ENCODE measurements around the gene BBS12. TPM values are rescaled to one million over a fixed set of nuclear protein-coding genes. Genes with fewer than 3 reads are reported as not detected.

Gene BBS12
- total and polyA plus RNA-seq, 9 of the 15 experiments (the other 6 are each of a cell fraction or from before 2014, with no cell fraction given): 2.7 to 6.5 (median 3.3) TPM

DNA sequence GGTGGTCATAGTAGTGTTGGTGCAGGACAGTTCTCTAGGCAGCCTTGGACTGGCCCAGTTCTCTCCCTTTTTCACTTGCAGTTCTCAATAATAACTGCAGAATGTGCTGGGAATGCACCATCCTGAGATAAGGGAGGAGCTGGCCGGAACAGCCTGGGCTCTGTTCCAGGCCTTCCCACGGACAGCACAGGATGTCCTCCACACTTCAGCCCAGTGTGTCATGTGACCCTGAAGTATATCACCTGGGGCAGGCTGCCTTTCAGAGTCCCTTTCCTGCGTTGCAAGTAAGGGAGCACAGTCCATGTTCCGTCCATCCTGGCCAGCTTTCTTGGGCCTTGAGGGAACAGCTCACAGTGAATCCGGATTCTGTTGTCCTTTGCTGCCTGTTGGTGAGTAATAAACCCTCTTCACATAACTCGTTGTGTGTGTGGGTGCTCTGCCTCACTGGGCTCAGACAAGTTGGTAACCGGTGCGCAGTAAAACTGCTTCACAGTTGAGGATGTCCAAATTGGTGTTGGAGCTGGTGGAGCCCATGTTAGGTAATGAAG, 32.3 kb upstream of the BBS12 start (continued):
- TF ChIP-seq, protein P1, sequence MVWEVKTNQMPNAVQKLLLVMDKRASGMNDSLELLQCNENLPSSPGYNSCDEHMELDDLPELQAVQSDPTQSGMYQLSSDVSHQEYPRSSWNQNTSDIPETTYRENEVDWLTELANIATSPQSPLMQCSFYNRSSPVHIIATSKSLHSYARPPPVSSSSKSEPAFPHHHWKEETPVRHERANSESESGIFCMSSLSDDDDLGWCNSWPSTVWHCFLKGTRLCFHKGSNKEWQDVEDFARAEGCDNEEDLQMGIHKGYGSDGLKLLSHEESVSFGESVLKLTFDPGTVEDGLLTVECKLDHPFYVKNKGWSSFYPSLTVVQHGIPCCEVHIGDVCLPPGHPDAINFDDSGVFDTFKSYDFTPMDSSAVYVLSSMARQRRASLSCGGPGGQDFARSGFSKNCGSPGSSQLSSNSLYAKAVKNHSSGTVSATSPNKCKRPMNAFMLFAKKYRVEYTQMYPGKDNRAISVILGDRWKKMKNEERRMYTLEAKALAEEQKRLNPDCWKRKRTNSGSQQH (CRISPR knock-in tag; IDR thresholded peaks at IDR 0.05): no peak
- TF ChIP-seq RBM17 (IDR thresholded peaks at IDR 0.05; ENCODE audit: borderline replicate concordance, low read depth, low read length) (no peak), ZNF830 (CRISPR knock-in tag; IDR thresholded peaks at IDR 0.05) (no peak), SLC30A9 (CRISPR knock-in tag; IDR thresholded peaks at IDR 0.05) (no peak), ZNF263 (CRISPR knock-in tag; IDR thresholded peaks at IDR 0.05; ENCODE audit: borderline replicate concordance) (peak; percentile 77; the same call in 1 of the 2 replicates), KLF6 (CRISPR knock-in tag; IDR thresholded peaks at IDR 0.05; ENCODE audit: borderline replicate concordance) (no peak), CSDE1 (IDR thresholded peaks at IDR 0.05) (no peak), GTF2E2 (tag; IDR thresholded peaks at IDR 0.05) (no peak), ZNF347 (CRISPR knock-in tag; IDR thresholded peaks at IDR 0.05; ENCODE audit: low read depth) (no peak), NFE2L1 (tag; IDR thresholded peaks at IDR 0.05; ENCODE audit: borderline replicate concordance, low read depth) (no peak), ZKSCAN1 (IDR thresholded peaks at IDR 0.05; ENCODE audit: low read depth, low read length) (no peak), HLTF (IDR thresholded peaks at IDR 0.05) (no peak), ZNF23 (CRISPR knock-in tag; IDR thresholded peaks at IDR 0.05) (no peak)
- TF ChIP-seq, protein P2, sequence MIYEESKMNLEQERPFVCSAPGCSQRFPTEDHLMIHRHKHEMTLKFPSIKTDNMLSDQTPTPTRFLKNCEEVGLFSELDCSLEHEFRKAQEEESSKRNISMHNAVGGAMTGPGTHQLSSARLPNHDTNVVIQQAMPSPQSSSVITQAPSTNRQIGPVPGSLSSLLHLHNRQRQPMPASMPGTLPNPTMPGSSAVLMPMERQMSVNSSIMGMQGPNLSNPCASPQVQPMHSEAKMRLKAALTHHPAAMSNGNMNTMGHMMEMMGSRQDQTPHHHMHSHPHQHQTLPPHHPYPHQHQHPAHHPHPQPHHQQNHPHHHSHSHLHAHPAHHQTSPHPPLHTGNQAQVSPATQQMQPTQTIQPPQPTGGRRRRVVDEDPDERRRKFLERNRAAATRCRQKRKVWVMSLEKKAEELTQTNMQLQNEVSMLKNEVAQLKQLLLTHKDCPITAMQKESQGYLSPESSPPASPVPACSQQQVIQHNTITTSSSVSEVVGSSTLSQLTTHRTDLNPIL (CRISPR knock-in tag; IDR thresholded peaks at IDR 0.05): no peak

All from K562 (cell line).